ENCODE results near the gene DSP.

Gene DSP

GRCh38 chr6:7566107-7566506, 24.6 kb downstream of the DSP start:
- no peak for DNase-seq

GRCh38 chr6:7566617-7567173, 25.2 kb downstream of the DSP start:
- no peak for DNase-seq

GRCh38 chr6:7568021-7568420, 26.6 kb downstream of the DSP start:
- DNase-seq = no peak

DNA sequence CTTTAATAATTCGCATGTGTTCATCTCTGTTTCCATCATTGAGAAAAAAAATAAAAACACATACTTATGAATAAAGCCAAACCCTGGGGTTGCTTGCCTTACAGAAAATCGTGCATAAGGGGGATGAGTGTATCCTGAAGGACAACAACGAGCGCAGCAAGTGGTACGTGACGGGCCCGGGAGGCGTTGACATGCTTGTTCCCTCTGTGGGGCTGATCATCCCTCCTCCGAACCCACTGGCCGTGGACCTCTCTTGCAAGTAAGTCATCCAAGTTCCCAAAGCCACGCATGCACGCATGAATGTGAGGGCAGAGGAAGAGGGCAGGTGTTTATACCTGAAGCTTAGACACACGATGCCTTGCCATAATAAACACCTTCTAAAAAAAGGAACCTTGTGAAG, 27.6 kb downstream of the DSP start:
- DNase-seq = no peak

DNA sequence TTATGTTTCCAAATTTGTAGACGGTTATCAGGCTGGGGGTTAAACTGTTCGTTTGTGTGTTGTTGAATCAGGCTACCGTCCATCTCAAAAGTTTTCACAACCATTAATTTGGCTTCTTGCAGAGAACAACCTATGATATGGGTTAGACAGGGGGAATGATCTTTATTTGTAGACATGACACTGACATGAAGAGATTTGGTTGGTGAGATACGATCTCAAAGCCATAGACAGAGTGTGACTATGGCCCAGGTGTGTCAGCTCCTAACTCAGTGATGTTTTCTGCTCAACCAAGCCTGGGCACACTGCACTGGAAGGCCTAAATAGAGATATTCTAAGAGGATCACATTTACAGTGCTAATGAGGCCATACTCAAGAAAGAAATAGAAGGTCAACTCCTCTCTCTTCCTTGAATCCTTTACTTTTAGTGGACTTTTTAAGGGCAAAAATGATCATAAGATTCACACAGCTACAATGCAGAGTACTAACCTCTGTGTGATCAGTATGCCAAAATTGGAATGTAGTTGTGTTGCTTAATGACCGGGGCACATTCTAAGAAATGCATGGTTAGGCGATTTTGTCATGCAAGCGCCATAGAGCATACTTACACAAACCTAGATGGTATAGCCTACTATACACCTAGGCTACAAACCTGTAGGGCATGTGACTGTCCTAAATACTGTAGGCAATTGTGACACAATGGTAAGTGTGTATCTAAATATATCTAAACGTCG, 30.9 kb downstream of the DSP start:
- no peak for DNase-seq

- DNase-seq = no peak
Measured at GRCh38 chr6:7574500-7574899, 33.0 kb downstream of the DSP start.

- no peak for DNase-seq
Measured at GRCh38 chr6:7578516-7578915, 37.0 kb downstream of the DSP start.

- DNase-seq = no peak
Measured at GRCh38 chr6:7578931-7579330, 37.5 kb downstream of the DSP start.

DNA sequence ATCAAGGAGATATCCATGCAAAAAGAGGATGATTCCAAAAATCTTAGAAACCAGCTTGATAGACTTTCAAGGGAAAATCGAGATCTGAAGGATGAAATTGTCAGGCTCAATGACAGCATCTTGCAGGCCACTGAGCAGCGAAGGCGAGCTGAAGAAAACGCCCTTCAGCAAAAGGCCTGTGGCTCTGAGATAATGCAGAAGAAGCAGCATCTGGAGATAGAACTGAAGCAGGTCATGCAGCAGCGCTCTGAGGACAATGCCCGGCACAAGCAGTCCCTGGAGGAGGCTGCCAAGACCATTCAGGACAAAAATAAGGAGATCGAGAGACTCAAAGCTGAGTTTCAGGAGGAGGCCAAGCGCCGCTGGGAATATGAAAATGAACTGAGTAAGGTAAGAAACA, 38.4 kb downstream of the DSP start:
- no peak for DNase-seq

GRCh38 chr6:7580537-7580926, 39.1 kb downstream of the DSP start:
- no peak for DNase-seq

GRCh38 chr6:7580927-7581618, 39.6 kb downstream of the DSP start:
- no peak for DNase-seq

- DNase-seq = no peak
Measured at GRCh38 chr6:7585287-7585930, 43.9 kb downstream of the DSP start.

- DNase-seq = no peak
Measured at GRCh38 chr6:7587631-7588100, 46.2 kb downstream of the DSP start.

DNA sequence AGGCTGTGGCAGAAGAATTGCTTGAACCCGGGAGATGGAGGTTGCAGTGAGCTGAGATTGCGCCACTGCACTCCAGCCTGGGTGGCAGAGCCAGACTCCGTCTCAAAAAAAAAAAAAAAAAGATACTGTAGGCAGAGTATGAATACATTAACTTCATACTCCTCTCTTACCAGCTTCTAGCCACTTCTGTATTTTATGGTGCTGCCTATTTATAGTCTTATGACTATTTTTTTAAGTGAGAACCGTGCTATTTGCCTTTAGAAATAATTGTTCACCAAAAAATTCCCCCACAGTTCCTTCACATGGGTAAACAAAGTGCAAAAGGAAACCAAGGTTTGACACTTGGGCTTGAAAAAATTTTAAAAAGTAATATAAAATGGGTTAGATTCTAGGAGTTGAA, 47.0 kb downstream of the DSP start:
- DNase-seq = no peak

GRCh38 chr6:7589221-7589620, 47.8 kb downstream of the DSP start:
- no peak for DNase-seq

GRCh38 chr6:7589949-7590917, 48.8 kb downstream of the DSP start, which contains the start of gene SNRNP48:
SNRNP48 (plus strand) TSS chr6:7590198; CDS start chr6:7590258, 60 bp downstream.
- DNase-seq = peak; percentile 91

DNA sequence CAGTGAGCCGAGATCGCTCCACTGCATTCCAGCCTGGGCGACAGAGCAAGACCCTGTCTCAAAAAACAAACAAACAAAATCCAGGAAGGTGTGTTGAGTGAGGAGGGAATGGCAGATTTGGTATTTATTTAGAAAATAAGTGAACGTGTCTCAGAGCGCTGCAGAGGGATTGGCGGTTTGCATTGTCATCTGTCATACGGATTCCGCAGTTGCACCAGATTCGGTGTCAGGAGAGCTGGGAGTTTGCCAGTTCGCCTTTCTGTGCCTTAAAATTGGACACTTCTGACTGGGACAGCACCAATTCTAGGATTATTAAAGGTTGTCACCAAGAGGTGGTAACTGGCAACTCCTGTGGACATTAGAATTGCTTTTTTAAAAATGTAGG, 49.4 kb downstream of the DSP start:
- DNase-seq = no peak

GRCh38 chr6:7591770-7592169, 50.3 kb downstream of the DSP start:
- no peak for DNase-seq

GRCh38 chr6:7593229-7593628, 51.8 kb downstream of the DSP start:
- no peak for DNase-seq

DNA sequence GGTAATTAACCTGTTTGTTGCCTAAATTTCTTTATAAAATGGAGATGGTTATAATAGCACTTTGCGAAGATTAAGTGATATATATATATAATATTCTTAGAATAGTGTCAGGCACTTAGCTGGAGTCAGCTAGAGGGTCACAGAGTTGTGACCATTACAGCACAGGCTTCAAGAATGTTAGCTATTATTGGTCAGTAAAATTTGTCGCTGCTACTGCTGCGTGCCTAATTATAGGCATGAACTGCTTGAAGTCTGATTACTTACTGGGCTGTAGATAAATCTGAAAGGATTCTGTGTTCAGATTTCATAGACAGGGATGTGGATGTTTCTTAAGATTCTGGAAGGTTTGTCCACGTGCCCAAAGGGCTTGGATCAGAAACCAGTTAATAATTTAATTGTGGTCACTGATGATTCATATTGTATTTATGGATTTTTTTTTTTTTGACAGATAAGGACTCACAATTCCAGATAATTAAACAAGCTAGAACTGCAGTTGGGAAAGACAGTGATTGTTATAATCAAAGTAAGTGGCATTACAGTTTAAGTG, 53.2 kb downstream of the DSP start:
- no peak for DNase-seq

DNA sequence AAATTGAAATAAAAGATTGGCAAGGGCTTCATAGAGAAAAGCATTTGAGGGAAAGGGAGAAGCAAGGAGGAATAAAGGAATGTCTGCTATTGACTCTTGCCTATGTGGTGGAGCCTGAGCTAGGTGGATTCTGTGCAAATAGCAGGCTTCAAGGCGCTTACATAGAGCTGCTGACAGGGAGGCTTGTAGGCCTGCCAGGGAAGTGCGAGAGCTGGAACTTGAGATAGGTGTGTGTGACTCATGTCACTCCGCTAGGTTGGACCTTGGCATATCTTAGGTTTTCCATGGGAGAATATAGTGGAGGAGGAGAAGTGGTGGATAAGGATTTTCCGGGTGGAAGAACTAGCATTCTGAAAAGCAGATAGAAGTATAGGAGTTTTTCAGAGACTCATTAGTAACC, 62.5 kb downstream of the DSP start:
- DNase-seq = no peak

DNA sequence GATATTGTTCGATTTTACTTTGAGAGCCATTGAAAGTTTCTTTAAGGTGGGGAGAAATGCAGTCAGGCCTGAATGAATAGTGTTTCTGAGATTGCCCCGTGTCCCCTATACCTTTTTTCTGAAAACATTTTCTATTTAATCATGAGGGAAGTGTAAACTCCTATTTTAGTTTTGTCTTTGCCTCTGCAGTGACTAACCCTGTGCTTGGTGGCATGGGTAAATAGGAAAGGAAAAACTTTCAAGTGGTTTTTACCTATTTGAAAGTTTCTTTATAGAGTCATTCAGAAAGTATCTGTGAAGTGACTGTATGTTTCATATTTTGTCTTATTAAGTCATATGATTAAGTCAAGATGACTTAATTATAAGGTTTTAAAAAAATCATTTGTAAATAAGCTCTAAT, 63.0 kb downstream of the DSP start:
- no peak for DNase-seq

Data from HCEC 1CT (cell line).